Measurements from ENCODE around the gene CDKL2.

CDKL2 gene

GRCh38 chr4:75530556-75531322 lies 99.6 kb downstream of the CDKL2 start:
- no peaks in the 10 kb centered on the region for H3K9me3 ChIP-seq (ENCODE audit: low read length)
- no peaks in the 10 kb centered on the region for H3K4me1 ChIP-seq (ENCODE audit: insufficient read depth, low read length, severe bottlenecking)
- no peak overlapping the region for H2AFZ ChIP-seq (ENCODE audit: low read length)
- H3K4me2 ChIP-seq (ENCODE audit: low read length): no peak overlapping the region
- H3K9ac ChIP-seq (ENCODE audit: low read length): no peak overlapping the region
- H3K27ac ChIP-seq (ENCODE audit: low read depth, low read length, poor library complexity, severe bottlenecking): no peak overlapping the region
- no peak overlapping the region for H3K4me3 ChIP-seq (ENCODE audit: low read depth, low read length, poor library complexity, severe bottlenecking)
- no peaks in the 10 kb centered on the region for H3K27me3 ChIP-seq (ENCODE audit: insufficient read depth, low read length)
- H4K20me1 ChIP-seq (ENCODE audit: insufficient read depth, low read length): no peaks in the 10 kb centered on the region
- H3K9me2 ChIP-seq (ENCODE audit: low read depth, low read length): no peaks in the 10 kb centered on the region
- H3K36me3 ChIP-seq (ENCODE audit: insufficient read depth, low read length): peaks cover 68% of the 10 kb centered on the region
- TF ChIP-seq CTCF (IDR thresholded peaks at IDR 0.05; ENCODE audit: low read length) (no peak), EZH2 (IDR thresholded peaks at IDR 0.05; ENCODE audit: borderline replicate concordance, low read length) (no peak)
- H3K79me2 ChIP-seq (ENCODE audit: insufficient read depth, low read length): no peaks in the 10 kb centered on the region
- no peaks in the 10 kb centered on the region for H3F3A ChIP-seq (ENCODE audit: insufficient read depth, low read length)
